Upper lobe of left lung (tissue), 4 donors: ENCODE results near the gene APLF.

Experiments
- EP300 ChIP-seq, 4 donors: sonication (generic); formaldehyde crosslinking; IDR thresholded peaks; one replicate each; pipeline ENCODE4 v1.5.1; 2017; ENCODE audit warnings: antibody characterized with exemption in 4 of 4, control low read depth in 2 of 4
- POLR2A ChIP-seq, 4 donors: fragments of 450-650 bp; IDR thresholded peaks; one replicate each; pipeline ENCODE4 v1.5.1; 2016 to 2017; ENCODE audit warnings: antibody characterized with exemption in 4 of 4, mild to moderate bottlenecking in 2 of 4
- POLR2AphosphoS5 ChIP-seq, 2 donors: sonication (generic); formaldehyde crosslinking; IDR thresholded peaks; one replicate each; pipeline ENCODE4 v1.5.1; 2017; ENCODE audit warnings: antibody characterized with exemption in 2 of 2
- TF ChIP-seq, protein P1 (sequence below), 6 experiments: fragments of 450-650 bp in 4 of 6; fragments of 200-600 bp in 2 of 6; sonication (generic) in 2 of 6; IDR thresholded peaks; one replicate each; pipeline ENCODE4 v1.5.1; 2016 to 2019; ENCODE audit warnings: antibody characterized with exemption in 6 of 6

DNA sequence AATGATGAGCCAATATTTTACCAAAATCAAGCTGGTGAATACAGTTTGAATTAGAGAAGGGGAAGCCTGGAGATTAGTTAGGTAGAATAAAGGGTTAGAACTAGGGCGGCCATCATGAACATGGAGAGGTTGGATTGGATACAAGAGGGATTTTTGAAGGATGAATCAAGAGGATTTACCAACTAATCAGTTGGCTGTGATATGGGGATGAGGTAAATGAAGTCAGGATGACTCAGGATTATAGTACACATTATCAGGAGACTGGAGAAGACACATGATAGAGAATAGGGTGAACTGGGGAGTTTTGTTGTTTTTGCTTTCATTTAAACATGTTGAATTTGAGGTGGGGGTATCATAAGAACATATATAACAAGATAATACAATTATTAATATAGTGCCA, 102.2 kb downstream of the APLF start:
- TF ChIP-seq, protein P1, sequence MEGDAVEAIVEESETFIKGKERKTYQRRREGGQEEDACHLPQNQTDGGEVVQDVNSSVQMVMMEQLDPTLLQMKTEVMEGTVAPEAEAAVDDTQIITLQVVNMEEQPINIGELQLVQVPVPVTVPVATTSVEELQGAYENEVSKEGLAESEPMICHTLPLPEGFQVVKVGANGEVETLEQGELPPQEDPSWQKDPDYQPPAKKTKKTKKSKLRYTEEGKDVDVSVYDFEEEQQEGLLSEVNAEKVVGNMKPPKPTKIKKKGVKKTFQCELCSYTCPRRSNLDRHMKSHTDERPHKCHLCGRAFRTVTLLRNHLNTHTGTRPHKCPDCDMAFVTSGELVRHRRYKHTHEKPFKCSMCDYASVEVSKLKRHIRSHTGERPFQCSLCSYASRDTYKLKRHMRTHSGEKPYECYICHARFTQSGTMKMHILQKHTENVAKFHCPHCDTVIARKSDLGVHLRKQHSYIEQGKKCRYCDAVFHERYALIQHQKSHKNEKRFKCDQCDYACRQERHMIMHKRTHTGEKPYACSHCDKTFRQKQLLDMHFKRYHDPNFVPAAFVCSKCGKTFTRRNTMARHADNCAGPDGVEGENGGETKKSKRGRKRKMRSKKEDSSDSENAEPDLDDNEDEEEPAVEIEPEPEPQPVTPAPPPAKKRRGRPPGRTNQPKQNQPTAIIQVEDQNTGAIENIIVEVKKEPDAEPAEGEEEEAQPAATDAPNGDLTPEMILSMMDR (IDR thresholded peaks at IDR 0.05) = no peak
- TF ChIP-seq POLR2A (IDR thresholded peaks at IDR 0.05) = no peak
- TF ChIP-seq POLR2AphosphoS5 (IDR thresholded peaks at IDR 0.05) = no peak
- TF ChIP-seq EP300 (IDR thresholded peaks at IDR 0.05) = no peak
